ENCODE measurements around the gene EPM2A.

EPM2A gene

GRCh38 chr6:145587334-145587733, 148.0 kb downstream of the EPM2A start:
- no peak for TF ChIP-seq CTCF (IDR thresholded peaks at IDR 0.05; ENCODE audit: control insufficient read depth, insufficient read depth, low read depth, low read length, missing control alignments)
- no peak overlapping the region for H3K4me3 ChIP-seq (ENCODE audit: control insufficient read depth, low read depth, low read length)
- no peak for DNase-seq (ENCODE audit: low read depth)

- DNase-seq (ENCODE audit: low read depth): no peak
- no peak for TF ChIP-seq CTCF (IDR thresholded peaks at IDR 0.05; ENCODE audit: control insufficient read depth, insufficient read depth, low read depth, low read length, missing control alignments)
- no peak overlapping the region for H3K4me3 ChIP-seq (ENCODE audit: control insufficient read depth, low read depth, low read length)
Measured at GRCh38 chr6:145583753-145584152, 151.6 kb downstream of the EPM2A start.

Data from AG09309 (cell line).